T-cell (primary cell): ENCODE results near the gene C1QTNF8. TPM values are rescaled to one million over a fixed set of nuclear protein-coding genes. Genes with fewer than 3 reads are reported as not detected.

Experiments used
- ATAC-seq, 4 experiments: fragments of 200-7000 bp in 3 of 4; fragments of 150-1000 bp in 1 of 4; cut with Tn5 transposase; replicated peaks in 1 of 4; 1 replicate in 3 of 4; 2 replicates in 1 of 4; pipeline ENCODE4 v1.10.0; 2021; ENCODE audit warnings: moderate library complexity in 3 of 4, mild to moderate bottlenecking in 2 of 4, moderate number of reproducible peaks in 1 of 4
- CTCF ChIA-PET, 2 donors: fragments of 300-600 bp; sonication (Branson Sonifier 250); formaldehyde crosslinking; loops; one replicate each; lab custom pipeline; 2022; ENCODE audit warnings: antibody characterized with exemption in 2 of 2; lab: Charles Lee
- POLR2A ChIA-PET, 2 donors: fragments of 300-600 bp; sonication (Branson Sonifier 250); formaldehyde crosslinking; loops; one replicate each; lab custom pipeline; 2022; ENCODE audit warnings: antibody characterized with exemption in 2 of 2; lab: Charles Lee
- DNase-seq, 35 experiments: peaks; one replicate each; pipeline versions ENCODE4 v3.0.0 to v3.0.0-alpha.2; 2013 to 2023
- H3K27ac ChIP-seq: one replicate; pipeline ENCODE4 v1.5.1; 2013; ENCODE audit warnings: low read length
- H3K27me3 ChIP-seq, 2 experiments: replicated peaks in 1 of 2; 1 replicate in 1 of 2; 2 replicates in 1 of 2; pipeline versions ENCODE4 v1.6.1 to v1.7.0; 2013; ENCODE audit warnings: low read length in 1 of 2, mixed read lengths in 1 of 2; ENCODE audit not compliant: control insufficient read depth in 2 of 2, insufficient read depth in 2 of 2; ENCODE audit errors: extremely low read depth in 1 of 2
- H3K36me3 ChIP-seq, 2 donors: 1 replicate in 1 of 2; 2 replicates in 1 of 2; pipeline versions ENCODE4 v1.6.1 to v1.7.0; 2013; ENCODE audit warnings: low read length in 1 of 2; ENCODE audit not compliant: control insufficient read depth in 2 of 2, insufficient read depth in 1 of 2; ENCODE audit errors: extremely low read depth in 1 of 2
- H3K4me1 ChIP-seq, 2 experiments: 1 replicate in 1 of 2; 2 replicates in 1 of 2; pipeline versions ENCODE4 v1.6.1 to v1.7.0; 2013; ENCODE audit warnings: low read length in 2 of 2, mixed read lengths in 1 of 2; ENCODE audit not compliant: insufficient read depth in 2 of 2, control insufficient read depth in 1 of 2; ENCODE audit errors: extremely low read depth in 1 of 2
- H3K4me3 ChIP-seq, 2 donors: 1 replicate in 1 of 2; 2 replicates in 1 of 2; pipeline versions ENCODE4 v1.5.1 to v1.7.0; 2013; ENCODE audit warnings: mild to moderate bottlenecking in 2 of 2, low read length in 1 of 2, moderate library complexity in 1 of 2; ENCODE audit not compliant: control insufficient read depth in 1 of 2; ENCODE audit errors: extremely low read depth in 1 of 2
- H3K9me3 ChIP-seq: 2 replicates; pipeline ENCODE4 v1.7.0; 2013
- H3K27ac Mint-ChIP-seq, 2 donors: one replicate each; pipeline ENCODE4 v1.8.0; 2020 to 2021; ENCODE audit warnings: mild to moderate bottlenecking in 2 of 2, mixed read lengths in 2 of 2
- H3K27me3 Mint-ChIP-seq, 2 donors: one replicate each; pipeline ENCODE4 v1.8.0; 2021 to 2022; ENCODE audit warnings: mixed read lengths in 2 of 2
- H3K36me3 Mint-ChIP-seq: one replicate; pipeline ENCODE4 v1.8.0; 2021; ENCODE audit warnings: mixed read lengths
- H3K4me1 Mint-ChIP-seq, 3 donors: one replicate each; pipeline ENCODE4 v1.8.0; 2020 to 2022; ENCODE audit warnings: mixed read lengths in 3 of 3, mild to moderate bottlenecking in 1 of 3
- H3K4me3 Mint-ChIP-seq, 3 donors: one replicate each; pipeline ENCODE4 v1.8.0; 2020 to 2022; ENCODE audit warnings: mild to moderate bottlenecking in 3 of 3, mixed read lengths in 3 of 3, moderate library complexity in 3 of 3
- H3K9me3 Mint-ChIP-seq, 3 donors: one replicate each; pipeline ENCODE4 v1.8.0; 2020 to 2022; ENCODE audit warnings: mixed read lengths in 3 of 3
- WGBS: methylation state at CpG from one replicate; pipeline ENCODE4 v1.1.5; 2013; ENCODE audit warnings: missing lambda C conversion rate; ENCODE audit not compliant: insufficient coverage; 5-methylcytosine and 5-hydroxymethylcytosine counted together
- total RNA-seq, 35 experiments: library from RNA in 6 of 35; stranded (reverse) in 6 of 35; fragments of 120-200 nt in 1 of 35; gene quantifications; one replicate each; pipeline versions ENCODE4 v1.2.1 to v1.2.4 and lab custom pipeline; 2013 to 2026

The C1QTNF8 gene
- total RNA-seq, 5 donors from 2014 or later (not counting 1 experiment from before 2014, with no cell fraction given) = not detected

DNA sequence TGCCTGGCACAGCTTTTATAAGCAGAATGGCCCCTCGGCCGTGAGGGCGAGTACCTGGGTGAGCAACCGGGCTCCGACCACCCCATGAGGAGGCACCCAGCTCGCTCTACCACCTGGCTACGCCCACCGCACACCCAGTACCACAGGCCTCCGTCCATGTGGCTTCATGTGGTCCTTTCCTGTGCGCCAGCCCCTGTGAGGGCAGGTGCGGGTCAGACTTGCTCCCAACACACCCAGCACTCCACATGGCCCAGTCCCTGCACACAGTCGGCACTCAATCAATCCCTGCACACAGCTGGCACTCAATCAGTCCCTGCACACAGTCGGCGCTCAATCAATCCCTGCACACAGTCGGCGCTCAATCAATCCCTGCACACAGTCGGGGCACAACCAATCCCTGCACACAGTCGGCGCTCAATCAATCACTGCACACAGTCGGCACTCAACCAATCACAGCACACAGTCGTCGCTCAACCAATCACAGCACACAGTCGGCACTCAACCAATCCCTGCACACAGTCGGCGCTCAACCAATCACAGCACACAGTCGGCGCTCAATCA, 4.0 kb downstream of the C1QTNF8 start:
- Mint-ChIP-seq H3K27ac (no peak overlapping the region), H3K36me3 (no peaks in the 10 kb centered on the region), H3K4me3 (no peak overlapping the region), H3K4me1 (no peaks in the 10 kb centered on the region), H3K27me3 (peaks cover 0 to 2% of the 10 kb centered on the region in 2 donors), H3K9me3 (peaks cover 0 to 3% (median 0%) of the 10 kb centered on the region in 3 donors)
- POLR2A ChIA-PET = no interaction called here
- DNase-seq (no peak), ATAC-seq (no peak)
- no peaks in the 10 kb centered on the region for H3K36me3 ChIP-seq
- H3K27ac ChIP-seq = no peak overlapping the region
- no peak overlapping the region for H3K4me3 ChIP-seq
- CTCF ChIA-PET = no interaction called here
- H3K4me1 ChIP-seq = peaks cover 0 to 4% of the 10 kb centered on the region in 2 experiments
- WGBS = 95% methylated on average over 13 of the region's 27 CpGs
- peaks cover 0 to 54% of the 10 kb centered on the region in 2 experiments for H3K27me3 ChIP-seq
- H3K9me3 ChIP-seq = no peaks in the 10 kb centered on the region

- DNase-seq = no peak
- no peaks in the 10 kb centered on the region for H3K36me3 Mint-ChIP-seq
- no peak overlapping the region for H3K4me3 Mint-ChIP-seq
- H3K27me3 Mint-ChIP-seq = peaks cover 0 to 3% of the 10 kb centered on the region in 2 donors
- Histone ChIP-seq H3K36me3 (no peaks in the 10 kb centered on the region), H3K4me1 (peaks cover 0 to 4% of the 10 kb centered on the region in 2 experiments), H3K9me3 (no peaks in the 10 kb centered on the region), H3K27ac (no peak overlapping the region), H3K4me3 (no peak overlapping the region), H3K27me3 (peaks cover 0 to 55% of the 10 kb centered on the region in 2 experiments)
- no peaks in the 10 kb centered on the region for H3K4me1 Mint-ChIP-seq
- no peak overlapping the region for H3K27ac Mint-ChIP-seq
- WGBS = 54% methylated on average over 18 of the region's 27 CpGs
- peaks cover 0 to 3% (median under 1%) of the 10 kb centered on the region in 3 donors for H3K9me3 Mint-ChIP-seq
- POLR2A ChIA-PET = no interaction called here
- no peak for ATAC-seq
- CTCF ChIA-PET = no interaction called here
Observed at GRCh38 chr16:1090620-1091587, 5.1 kb downstream of the C1QTNF8 start.

DNA sequence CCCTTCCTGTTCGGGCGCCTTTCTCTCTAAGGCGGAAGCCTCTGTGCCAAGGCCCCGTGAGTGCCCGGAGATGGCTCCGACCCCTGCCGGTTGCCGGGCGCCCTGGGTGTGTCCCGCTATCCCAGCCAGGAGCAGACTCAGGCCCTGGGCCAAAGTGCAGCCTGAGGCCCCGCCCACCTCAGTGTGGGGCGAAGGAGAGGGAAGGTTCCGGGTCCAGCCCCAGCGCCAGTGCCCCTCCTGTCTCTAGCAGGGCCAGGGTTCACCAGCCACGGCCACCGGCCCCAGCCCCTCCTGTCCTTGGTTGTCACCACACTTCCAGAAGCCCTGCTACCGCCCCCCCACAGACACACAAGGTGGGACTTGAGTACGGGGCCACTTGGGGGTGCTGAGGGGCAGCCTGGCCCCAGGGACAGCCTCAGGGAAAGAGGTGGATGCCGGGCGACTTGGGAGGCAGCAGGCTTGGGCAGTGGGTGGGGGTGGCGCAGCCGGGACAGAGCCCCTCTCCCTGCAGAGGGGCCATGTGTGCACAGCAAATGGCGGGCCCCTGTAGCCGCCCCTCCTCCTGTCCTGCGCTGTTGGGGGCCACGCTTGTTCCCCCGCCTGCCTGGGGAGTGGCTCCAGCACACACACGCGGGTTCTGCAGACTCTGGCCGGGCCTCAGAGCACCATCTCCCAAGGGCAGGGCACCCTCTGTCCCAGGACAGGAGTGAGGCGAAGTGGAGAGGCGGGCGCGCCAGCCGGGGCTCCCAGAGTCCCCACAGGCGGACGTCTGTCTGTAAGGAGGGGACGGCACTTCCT, 6.0 kb downstream of the C1QTNF8 start:
- no peak overlapping the region for H3K4me3 Mint-ChIP-seq
- H3K4me1 Mint-ChIP-seq = no peaks in the 10 kb centered on the region

GRCh38 chr16:1089439-1089821, 6.6 kb downstream of the C1QTNF8 start:
- Mint-ChIP-seq H3K4me3 (no peak overlapping the region), H3K27ac (no peak overlapping the region), H3K9me3 (peaks cover 8 to 10% (median 8%) of the 10 kb centered on the region in 3 donors), H3K4me1 (no peaks in the 10 kb centered on the region), H3K36me3 (peaks cover 4% of the 10 kb centered on the region), H3K27me3 (peaks cover 8 to 17% of the 10 kb centered on the region in 2 donors)
- Histone ChIP-seq H3K27me3 (peaks cover 0 to 64% of the 10 kb centered on the region in 2 experiments), H3K4me3 (no peak overlapping the region), H3K36me3 (no peaks in the 10 kb centered on the region), H3K4me1 (peaks cover 0 to 4% of the 10 kb centered on the region in 2 experiments), H3K9me3 (no peaks in the 10 kb centered on the region), H3K27ac (no peak overlapping the region)
- 80% methylated on average over 12 of the region's 17 CpGs for WGBS
- ATAC-seq (no peak), DNase-seq (no peak)
- ChIA-PET CTCF (no interaction called here), POLR2A (no interaction called here)

More for the DNA sequence above, 6.0 kb downstream of the C1QTNF8 start:
- H3K4me3 ChIP-seq = no peak overlapping the region
- no peak for ATAC-seq
- H3K27ac ChIP-seq = no peak overlapping the region
- peaks cover 0 to 60% of the 10 kb centered on the region in 2 experiments for H3K27me3 ChIP-seq
- no peaks in the 10 kb centered on the region for H3K9me3 ChIP-seq
- Mint-ChIP-seq H3K27ac (no peak overlapping the region), H3K36me3 (peaks cover 3% of the 10 kb centered on the region), H3K27me3 (peaks cover 8 to 11% of the 10 kb centered on the region in 2 donors), H3K9me3 (peaks cover 8 to 9% (median 8%) of the 10 kb centered on the region in 3 donors)
- ChIA-PET POLR2A (no interaction called here), CTCF (no interaction called here)
- DNase-seq = no peak
- WGBS = 51% methylated on average over 28 of the region's 38 CpGs
- peaks cover 0 to 4% of the 10 kb centered on the region in 2 experiments for H3K4me1 ChIP-seq
- no peaks in the 10 kb centered on the region for H3K36me3 ChIP-seq

DNA sequence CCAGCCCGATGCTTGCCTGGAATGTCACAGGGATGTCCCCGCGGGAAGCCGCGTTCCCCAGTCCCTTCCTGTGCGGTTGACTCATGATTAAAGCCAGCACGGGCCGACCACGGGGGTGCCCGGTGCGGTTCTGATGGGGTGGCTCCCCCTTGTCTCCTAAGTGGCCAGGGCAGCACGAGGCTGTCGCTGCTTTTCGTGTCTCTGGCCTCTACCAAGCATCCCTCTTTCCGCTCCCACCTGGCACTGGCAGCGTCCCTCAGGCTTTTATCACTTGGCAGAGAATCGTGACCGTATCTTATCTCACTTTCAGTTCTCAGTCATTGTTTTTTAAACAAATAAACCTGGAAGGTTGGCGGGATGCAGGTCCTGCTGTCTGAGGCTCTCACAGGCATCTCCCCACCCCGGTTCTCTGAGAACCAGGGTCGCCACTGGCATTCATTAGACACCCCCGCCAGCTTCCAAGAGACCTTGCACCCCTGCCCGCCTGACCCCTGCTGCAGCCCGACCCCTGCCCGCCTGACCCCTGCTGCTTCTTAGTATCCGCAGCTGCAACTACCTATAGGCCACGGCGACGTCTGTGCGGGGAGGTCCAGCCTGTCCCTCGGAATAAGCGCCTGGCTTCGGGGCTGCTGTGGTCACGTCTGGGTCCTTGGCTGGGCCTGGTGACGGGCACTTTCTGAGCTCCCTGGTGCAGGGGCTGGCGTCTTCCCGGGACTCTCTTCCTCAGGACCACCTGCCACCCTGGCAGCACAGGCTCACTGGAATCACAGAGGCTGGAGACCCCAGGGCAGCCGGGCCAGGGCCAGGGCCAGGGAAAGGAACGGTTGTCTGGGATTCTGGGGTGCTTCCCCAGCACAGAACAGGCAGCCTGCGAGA, 7.5 kb downstream of the C1QTNF8 start:
- peaks cover 7 to 10% (median 8%) of the 10 kb centered on the region in 3 donors for H3K9me3 Mint-ChIP-seq
- POLR2A ChIA-PET = no interaction called here
- Histone ChIP-seq H3K9me3 (no peaks in the 10 kb centered on the region), H3K27me3 (peaks cover 0 to 73% of the 10 kb centered on the region in 2 experiments), H3K4me1 (peaks cover 0 to 4% of the 10 kb centered on the region in 2 experiments), H3K4me3 (no peak overlapping the region), H3K36me3 (no peaks in the 10 kb centered on the region), H3K27ac (no peak overlapping the region)
- ATAC-seq (no peak), DNase-seq (no peak)
- H3K4me3 Mint-ChIP-seq = no peak overlapping the region
- CTCF ChIA-PET = no interaction called here
- H3K27ac Mint-ChIP-seq = no peak overlapping the region
- 85% methylated on average over 36 of the region's 40 CpGs for WGBS
- H3K4me1 Mint-ChIP-seq = no peaks in the 10 kb centered on the region
- H3K27me3 Mint-ChIP-seq = peaks cover 13 to 24% of the 10 kb centered on the region in 2 donors
- H3K36me3 Mint-ChIP-seq = peaks cover 8% of the 10 kb centered on the region
